GM23248 (cell line): ENCODE data around the gene TNNT1.

Source experiments
- EZH2 ChIP-seq: fragments of 200-600 bp; sonication (generic); IDR thresholded peaks from 2 replicates; pipeline ENCODE4 v1.6.1; 2018; ENCODE audit warnings: antibody characterized with exemption, mild to moderate bottlenecking; ENCODE audit not compliant: insufficient read depth, poor library complexity, severe bottlenecking
- EZH2phosphoT487 ChIP-seq: fragments of 200-600 bp; sonication (generic); IDR thresholded peaks from 2 replicates; pipeline ENCODE4 v1.6.1; 2018; ENCODE audit warnings: antibody characterized with exemption, moderate library complexity, mild to moderate bottlenecking, low read depth; ENCODE audit not compliant: insufficient read depth

GRCh38 chr19:55173714-55174409 is 24.9 kb upstream of the TNNT1 start:
- TF ChIP-seq EZH2 (no peak), EZH2phosphoT487 (no peak)
